Thyroid gland (tissue), 4 donors: ENCODE results near the gene COL26A1.

ENCODE experiments used
- POLR2A ChIP-seq, 2 donors: fragments of 450-650 bp; IDR thresholded peaks; one replicate each; pipeline ENCODE4 v1.6.1; 2017; ENCODE audit warnings: antibody characterized with exemption in 2 of 2, mild to moderate bottlenecking in 2 of 2, moderate library complexity in 1 of 2
- TF ChIP-seq, protein P1 (sequence below), 6 experiments: fragments of 200-600 bp in 3 of 6; fragments of 450-650 bp in 3 of 6; sonication (generic) in 3 of 6; IDR thresholded peaks; one replicate each; pipeline ENCODE4 v1.5.1; 2016 to 2019; ENCODE audit warnings: antibody characterized with exemption in 6 of 6, mild to moderate bottlenecking in 2 of 6, inconsistent platforms in 1 of 6, moderate library complexity in 1 of 6

GRCh38 chr7:101367676-101368075 lies 5.0 kb downstream of the COL26A1 start:
- no peak for TF ChIP-seq POLR2A (IDR thresholded peaks at IDR 0.05)
- TF ChIP-seq, protein P1, sequence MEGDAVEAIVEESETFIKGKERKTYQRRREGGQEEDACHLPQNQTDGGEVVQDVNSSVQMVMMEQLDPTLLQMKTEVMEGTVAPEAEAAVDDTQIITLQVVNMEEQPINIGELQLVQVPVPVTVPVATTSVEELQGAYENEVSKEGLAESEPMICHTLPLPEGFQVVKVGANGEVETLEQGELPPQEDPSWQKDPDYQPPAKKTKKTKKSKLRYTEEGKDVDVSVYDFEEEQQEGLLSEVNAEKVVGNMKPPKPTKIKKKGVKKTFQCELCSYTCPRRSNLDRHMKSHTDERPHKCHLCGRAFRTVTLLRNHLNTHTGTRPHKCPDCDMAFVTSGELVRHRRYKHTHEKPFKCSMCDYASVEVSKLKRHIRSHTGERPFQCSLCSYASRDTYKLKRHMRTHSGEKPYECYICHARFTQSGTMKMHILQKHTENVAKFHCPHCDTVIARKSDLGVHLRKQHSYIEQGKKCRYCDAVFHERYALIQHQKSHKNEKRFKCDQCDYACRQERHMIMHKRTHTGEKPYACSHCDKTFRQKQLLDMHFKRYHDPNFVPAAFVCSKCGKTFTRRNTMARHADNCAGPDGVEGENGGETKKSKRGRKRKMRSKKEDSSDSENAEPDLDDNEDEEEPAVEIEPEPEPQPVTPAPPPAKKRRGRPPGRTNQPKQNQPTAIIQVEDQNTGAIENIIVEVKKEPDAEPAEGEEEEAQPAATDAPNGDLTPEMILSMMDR (IDR thresholded peaks at IDR 0.05), result no peak
